GM15510 (cell line): ENCODE data around the gene DBF4B.

Experiments used
- POLR2A ChIP-seq: IDR thresholded peaks from 3 replicates; pipeline ENCODE4 v1.6.1; 2011; ENCODE audit warnings: borderline replicate concordance; ENCODE audit not compliant: insufficient read length; ENCODE audit errors: extremely low read depth

Gene DBF4B

DNA sequence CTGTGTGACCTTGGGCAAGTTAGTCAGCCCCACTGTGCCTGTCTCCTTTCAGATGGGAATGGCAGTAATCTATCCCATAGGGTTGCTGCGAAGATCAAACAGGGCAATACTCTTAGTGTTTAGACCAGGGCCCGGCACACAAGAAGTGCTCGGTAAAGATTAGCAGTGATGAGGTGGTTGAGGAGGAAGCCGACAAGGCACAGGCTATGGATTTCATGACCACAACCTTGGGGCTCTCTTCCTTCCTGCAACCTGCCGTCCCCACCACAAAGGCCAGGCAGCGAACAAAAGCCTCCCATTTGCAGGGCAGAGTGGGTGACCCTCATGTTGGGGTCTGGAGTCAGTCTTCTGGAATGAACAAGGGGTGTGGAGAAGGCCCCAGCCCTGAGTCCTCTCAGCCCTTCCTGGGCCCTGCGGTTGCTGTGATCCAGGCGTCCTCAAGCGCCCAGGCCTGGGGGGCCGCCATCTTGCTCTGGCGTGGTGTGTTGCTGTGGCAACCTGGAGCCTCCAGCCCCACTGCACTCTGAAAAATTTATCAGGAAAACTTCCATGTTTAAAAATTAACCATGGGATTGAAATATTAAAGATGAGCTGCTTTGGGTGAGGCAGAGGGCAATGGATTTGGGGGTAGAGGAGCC, 60.2 kb downstream of the DBF4B start:
- TF ChIP-seq POLR2A = no peak

DNA sequence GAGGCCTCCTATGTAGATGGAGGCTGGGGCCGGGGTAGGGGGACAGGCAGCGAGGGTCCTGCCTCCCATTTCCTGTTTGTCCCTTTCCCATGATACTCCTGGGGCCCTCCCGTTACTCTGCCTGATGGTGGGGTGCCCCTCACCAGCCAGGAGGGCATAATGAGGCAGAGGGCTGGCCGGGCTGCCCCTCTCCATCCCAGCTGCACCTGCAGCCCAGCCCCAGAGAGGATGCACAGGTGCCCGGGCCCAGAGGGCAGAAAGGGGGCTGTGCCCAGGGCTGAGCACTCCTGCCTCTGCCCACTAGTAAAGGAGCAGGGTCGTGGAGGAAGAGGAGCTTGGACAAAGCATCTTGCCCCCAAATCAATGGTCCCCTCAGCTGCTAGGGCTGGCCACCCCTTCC, 60.8 kb downstream of the DBF4B start:
- TF ChIP-seq POLR2A = no peak

DNA sequence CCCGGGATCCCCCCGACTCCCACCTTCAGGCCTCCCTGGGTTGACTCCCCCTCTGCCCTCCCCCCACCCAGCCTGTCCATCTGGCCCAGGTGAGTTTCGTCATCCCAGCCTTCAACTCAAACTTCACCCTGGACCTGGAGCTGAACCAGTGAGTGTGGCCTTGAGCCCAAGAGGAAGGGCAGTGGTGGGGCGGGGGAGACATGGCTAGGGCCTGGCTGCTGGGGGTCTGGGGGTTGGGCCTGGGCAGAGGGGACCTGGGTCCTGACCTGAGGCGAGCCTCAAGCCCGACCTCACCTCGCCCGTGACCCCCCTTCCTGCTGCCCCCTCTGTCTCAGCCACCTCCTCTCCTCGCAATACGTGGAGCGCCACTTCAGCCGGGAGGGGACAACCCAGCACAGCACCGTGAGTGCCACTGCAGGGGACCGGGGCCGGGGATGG, 61.2 kb downstream of the DBF4B start:
- no peak for TF ChIP-seq POLR2A

DNA sequence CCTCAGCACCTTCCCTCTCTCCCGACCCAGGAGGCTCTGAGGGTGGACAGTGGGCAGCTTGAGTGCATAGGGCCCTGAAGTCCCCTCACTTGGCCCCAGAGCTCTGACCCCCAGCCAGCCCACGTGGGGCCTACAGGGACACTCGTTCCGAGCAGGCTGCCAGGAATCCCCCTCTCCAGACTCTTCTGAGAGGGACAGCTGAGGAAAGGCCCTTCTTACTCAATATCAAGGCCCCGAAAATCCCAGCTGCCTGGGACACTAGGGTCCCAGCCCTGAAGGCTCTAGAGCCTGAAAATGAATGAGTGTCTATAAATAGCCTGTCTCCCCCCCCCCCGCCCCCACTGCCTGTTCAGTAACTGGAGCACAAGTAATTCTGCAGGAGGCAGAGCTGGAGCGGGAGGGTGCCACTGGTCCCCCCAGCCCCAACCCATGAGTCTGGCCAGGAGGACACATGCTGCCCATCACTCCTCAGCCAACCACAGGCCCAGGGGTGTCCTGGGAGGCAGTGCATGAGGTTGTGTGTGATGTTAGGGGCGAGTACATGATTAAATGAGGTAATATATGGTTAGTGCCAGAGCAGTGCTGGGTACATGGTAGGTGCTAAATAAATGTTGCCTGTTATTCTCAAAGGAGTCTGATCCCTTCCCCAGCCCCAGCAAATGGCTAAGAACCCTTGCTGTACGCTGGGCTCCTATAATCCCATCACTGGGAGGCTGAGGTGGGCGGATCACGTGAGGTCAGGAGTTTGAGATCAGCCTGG, 61.9 kb downstream of the DBF4B start:
- no peak for TF ChIP-seq POLR2A

DNA sequence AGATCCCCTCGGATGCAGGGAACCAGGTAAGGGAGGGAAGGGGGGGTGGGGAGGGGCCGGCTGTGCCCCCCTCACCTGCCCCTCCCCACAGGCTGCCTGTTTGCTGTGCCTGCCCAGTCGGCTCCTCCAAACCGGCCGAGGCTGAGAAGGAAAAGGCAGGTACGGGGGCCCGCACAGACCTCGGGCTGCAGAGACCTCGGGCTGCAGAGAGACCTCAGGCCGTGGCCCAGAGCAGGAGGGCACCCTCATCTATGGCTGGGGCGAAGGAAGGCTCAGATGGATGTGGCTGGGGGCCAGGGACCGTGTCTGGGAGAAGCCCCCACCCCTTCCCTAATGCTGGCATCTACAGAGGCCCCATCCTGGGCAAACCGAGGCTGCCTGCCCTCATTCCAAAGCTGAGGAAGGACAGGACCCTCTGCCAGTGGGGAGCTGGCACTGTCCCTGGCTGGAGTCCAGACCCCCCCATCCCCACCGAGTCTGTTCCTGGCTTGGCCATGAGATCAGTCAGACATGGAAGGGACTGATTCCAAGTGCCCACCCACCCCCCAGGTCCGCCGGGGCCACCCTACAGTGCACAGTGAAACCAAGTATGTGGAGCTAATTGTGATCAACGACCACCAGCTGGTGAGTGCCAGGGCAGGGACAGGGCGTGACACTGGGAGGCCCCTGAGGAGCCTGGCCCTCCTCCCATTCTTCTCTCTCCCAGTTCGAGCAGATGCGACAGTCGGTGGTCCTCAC, 64.0 kb downstream of the DBF4B start:
- no peak for TF ChIP-seq POLR2A

DNA sequence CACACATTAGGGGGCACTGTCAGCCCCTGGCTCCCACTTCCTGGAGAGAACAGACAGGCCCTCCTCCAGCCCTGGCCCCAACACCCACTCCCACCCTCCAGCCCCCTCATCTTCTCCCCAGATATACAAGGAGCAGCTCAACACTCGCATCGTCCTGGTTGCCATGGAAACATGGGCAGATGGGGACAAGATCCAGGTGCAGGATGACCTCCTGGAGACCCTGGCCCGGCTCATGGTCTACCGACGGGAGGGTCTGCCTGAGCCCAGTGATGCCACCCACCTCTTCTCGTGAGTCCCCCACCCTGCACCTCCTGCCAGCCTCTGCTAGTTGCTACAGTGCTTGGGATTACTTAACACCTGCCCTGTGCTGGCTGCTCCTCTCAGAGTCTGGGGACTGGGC, 64.7 kb downstream of the DBF4B start:
- no peak for TF ChIP-seq POLR2A

DNA sequence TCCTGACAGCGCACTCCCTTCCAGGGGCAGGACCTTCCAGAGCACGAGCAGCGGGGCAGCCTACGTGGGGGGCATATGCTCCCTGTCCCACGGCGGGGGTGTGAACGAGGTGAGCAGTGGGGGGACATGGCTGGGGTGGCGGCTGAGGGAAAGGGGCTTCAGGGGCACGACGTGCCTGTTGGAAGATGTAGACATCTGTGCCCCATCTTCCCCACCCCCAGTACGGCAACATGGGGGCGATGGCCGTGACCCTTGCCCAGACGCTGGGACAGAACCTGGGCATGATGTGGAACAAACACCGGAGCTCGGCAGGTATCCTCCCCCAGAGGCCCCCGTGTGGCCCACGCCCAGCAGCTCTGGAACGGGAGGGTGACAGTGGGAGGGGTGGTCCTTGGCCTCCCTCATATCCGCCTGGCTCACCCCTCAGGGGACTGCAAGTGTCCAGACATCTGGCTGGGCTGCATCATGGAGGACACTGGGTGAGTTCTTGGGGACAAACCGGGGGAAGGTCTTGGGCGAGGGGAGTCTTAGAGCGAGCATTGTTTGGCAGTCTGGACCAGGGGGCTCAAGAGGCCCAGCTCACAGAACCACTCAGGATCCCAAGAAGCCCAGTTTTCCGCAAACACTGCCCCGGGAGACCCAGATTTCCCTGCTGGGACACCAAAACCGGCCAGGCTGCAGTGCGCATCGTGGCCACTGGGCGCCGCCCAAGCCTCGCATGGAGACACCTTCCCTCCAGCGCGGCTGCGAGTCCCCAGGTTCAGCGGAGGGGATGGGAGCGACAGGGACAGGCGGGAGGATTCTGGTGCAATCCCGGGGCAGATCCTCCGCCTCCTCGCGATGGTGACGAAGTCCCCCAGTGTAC, 66.0 kb downstream of the DBF4B start:
- TF ChIP-seq POLR2A = no peak

DNA sequence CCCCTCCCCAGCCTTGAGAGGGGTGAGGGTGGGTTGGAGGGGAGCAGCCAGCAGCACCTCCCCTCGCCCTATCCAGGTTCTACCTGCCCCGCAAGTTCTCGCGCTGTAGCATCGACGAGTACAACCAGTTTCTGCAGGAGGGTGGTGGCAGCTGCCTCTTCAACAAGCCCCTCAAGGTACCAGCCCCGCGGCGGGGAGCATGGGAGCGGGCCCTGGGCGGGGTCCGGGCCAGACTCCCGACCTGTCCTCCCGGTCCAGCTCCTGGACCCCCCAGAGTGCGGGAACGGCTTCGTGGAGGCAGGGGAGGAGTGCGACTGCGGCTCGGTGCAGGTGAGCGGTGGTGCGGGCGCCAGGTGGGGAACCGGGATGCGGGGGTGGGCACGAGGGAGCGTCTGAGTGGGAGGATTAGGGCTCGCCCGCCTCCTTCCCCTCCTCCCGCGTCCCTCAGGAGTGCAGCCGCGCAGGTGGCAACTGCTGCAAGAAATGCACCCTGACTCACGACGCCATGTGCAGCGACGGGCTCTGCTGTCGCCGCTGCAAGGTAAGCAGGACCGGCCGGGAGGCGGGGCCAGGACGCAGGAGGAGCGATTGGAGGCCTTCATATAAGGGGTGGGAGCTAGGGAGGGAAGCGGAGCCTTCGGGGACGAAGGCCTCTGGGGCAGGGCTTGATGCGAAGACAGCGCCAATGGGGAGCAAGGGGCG, 66.8 kb downstream of the DBF4B start:
- peak; percentile 50 for TF ChIP-seq POLR2A

DNA sequence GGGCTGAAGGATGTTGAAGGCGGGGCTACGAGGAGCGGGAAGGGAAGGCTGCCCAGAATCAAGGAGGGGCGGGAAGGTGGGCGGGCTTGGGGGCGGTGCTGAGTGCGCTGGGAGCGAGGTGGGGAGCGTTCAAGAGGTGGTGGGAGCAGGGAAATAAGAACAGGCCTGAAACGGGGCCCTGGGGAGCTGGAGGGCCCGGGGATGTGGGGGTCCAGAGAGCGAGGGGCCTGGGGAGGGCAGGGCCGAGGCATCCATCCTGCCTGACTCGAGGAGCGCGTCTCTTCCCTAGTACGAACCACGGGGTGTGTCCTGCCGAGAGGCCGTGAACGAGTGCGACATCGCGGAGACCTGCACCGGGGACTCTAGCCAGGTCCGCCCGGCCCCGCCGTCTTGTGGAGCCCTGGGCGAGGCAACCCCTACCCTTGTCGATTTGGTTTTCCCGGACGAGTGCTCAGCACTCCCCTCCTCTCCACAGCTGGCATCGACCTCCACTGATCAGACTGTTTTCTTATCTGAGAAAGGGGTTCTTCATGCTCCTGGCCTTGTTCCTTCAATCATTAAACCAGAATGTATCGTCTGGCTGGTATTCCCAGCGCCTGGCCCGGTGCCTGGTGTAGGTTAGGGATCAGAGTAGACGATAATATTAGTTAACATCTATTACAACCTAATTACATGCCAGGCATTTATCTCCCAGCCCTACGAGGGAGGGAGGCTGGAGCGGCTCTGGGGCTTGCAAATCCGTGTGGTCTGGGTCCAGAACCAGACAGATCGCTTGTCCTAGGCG, 67.6 kb downstream of the DBF4B start:
- no peak for TF ChIP-seq POLR2A

DNA sequence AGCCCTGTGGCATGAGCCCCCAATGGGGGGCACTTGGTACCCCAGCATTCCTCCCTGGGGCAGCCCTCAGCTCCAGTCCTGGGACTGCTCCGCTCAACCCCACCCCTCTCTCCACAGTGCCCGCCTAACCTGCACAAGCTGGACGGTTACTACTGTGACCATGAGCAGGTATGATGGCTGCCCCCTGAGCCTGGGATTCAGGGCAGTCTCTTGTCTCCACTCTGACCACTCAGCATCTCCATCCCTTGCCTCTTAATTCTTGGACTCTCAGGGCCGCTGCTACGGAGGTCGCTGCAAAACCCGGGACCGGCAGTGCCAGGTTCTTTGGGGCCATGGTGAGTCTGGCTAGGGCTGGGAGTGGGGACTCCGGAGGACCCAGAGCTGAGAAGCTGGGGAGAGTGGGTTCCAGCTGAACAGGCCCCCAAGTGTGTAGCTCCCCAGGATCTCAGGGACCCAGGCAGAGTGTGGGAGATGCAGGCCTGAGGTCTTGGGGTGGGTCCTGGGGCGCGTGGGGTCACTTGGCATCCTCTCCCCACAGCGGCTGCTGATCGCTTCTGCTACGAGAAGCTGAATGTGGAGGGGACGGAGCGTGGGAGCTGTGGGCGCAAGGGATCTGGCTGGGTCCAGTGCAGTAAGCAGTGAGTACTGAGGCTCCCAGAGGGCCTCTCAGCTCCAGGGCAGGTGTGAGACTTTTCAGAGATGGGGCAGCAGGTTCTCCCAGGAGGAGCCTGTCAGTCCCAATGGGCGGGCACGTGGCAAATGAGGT, 68.3 kb downstream of the DBF4B start:
- no peak for TF ChIP-seq POLR2A

DNA sequence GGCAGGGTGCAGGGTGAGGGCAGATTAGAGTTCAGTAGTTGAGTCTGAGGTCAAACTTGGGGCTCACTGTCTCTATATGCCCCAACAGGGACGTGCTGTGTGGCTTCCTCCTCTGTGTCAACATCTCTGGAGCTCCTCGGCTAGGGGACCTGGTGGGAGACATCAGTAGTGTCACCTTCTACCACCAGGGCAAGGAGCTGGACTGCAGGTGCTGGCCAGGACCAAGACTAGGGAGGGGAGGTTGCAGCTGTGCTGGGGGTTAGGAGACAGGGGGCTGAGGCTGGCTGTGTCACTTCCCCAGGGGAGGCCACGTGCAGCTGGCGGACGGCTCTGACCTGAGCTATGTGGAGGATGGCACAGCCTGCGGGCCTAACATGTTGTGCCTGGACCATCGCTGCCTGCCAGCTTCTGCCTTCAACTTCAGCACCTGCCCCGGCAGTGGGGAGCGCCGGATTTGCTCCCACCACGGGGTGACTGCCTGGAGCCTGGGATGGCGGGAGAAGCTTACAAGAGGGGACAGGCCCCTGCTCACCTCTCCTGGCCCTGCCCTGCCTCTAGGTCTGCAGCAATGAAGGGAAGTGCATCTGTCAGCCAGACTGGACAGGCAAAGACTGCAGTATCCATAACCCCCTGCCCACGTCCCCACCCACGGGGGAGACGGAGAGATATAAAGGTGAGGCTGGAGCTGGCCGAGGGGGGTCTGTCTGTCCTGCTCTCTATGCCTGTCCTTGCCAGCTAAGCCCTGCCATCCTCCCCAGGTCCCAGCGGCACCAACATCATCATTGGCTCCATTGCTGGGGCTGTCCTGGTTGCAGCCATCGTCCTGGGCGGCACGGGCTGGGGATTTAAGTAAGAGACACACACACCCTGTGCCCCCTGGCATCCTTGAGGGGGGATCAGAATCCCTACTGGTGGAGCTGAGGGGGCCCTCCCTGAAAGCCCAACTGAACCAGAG, 69.2 kb downstream of the DBF4B start:
- TF ChIP-seq POLR2A = no peak
